Activated naive CD4-positive, alpha-beta T cell treated with anti-CD3 and anti-CD28 coated beads for 36 hours (primary cell): ENCODE results near the gene NES. TPM values are rescaled to one million over a fixed set of nuclear protein-coding genes. Genes with fewer than 3 reads are reported as not detected.

Experiments used
- CTCF ChIA-PET: fragments of 350-600 bp; sonication (Branson Sonifier 250); formaldehyde crosslinking; loops from one replicate; lab custom pipeline; 2021; ENCODE audit warnings: antibody characterized with exemption; lab: Charles Lee
- DNase-seq: peaks from one replicate; pipeline ENCODE4 v3.0.0-alpha.2; 2020
- H3K27ac Mint-ChIP-seq: one replicate; pipeline ENCODE4 v1.8.0; 2021; ENCODE audit warnings: mild to moderate bottlenecking, mixed read lengths
- H3K27me3 Mint-ChIP-seq: one replicate; pipeline ENCODE4 v1.8.0; 2021; ENCODE audit warnings: low read depth, mixed read lengths
- H3K36me3 Mint-ChIP-seq: one replicate; pipeline ENCODE4 v1.8.0; 2021; ENCODE audit warnings: low read depth, mixed read lengths
- H3K4me1 Mint-ChIP-seq: one replicate; pipeline ENCODE4 v1.8.0; 2021; ENCODE audit warnings: low read depth, mixed read lengths
- H3K4me3 Mint-ChIP-seq: one replicate; pipeline ENCODE4 v1.8.0; 2021; ENCODE audit warnings: mild to moderate bottlenecking, moderate library complexity, mixed read lengths
- H3K9me3 Mint-ChIP-seq: one replicate; pipeline ENCODE4 v1.8.0; 2021; ENCODE audit warnings: mixed read lengths
- intact Hi-C: fragments of 100-400 bp; cut with micrococcal nuclease; formaldehyde crosslinking; loops from one replicate; pipeline ENCODE4 v1.15.1; 2023
- total RNA-seq, 2 experiments: library from RNA; stranded (reverse); gene quantifications; one replicate each; pipeline ENCODE4 v1.2.3, GENCODE V29; 2021

Gene NES
- total RNA-seq, 2 experiments from 2014 or later, result not detected

GRCh38 chr1:156619582-156619955, 57.6 kb downstream of the NES start:
- Mint-ChIP-seq H3K4me3 (no peak overlapping the region), H3K27ac (no peak overlapping the region), H3K9me3 (no peaks in the 10 kb centered on the region), H3K27me3 (peaks cover 43% of the 10 kb centered on the region), H3K36me3 (no peaks in the 10 kb centered on the region), H3K4me1 (peaks cover 2% of the 10 kb centered on the region)
- CTCF ChIA-PET, result interaction anchor here (0.6 to 4.7 kb wide), 6 partner anchors 34 to 1260 kb away, joined by 3 to 21 read pairs (median 6); partner anchors contain the start of gene CRABP2
- intact Hi-C loops, result no loop called here
- DNase-seq, result no peak

GRCh38 chr1:156618853-156619581, 58.2 kb downstream of the NES start, which contains the start of gene HAPLN2:
HAPLN2 (plus strand) TSS chr1:156619415; CDS start chr1:156623491, 4,076 bp downstream.
- no peaks in the 10 kb centered on the region for H3K4me1 Mint-ChIP-seq
- H3K4me3 Mint-ChIP-seq, result no peak within 1 kb of the TSS
- no peak within 1 kb of the TSS for H3K27ac Mint-ChIP-seq
- H3K9me3 Mint-ChIP-seq, result no peaks in the 10 kb centered on the region
- CTCF ChIA-PET, result interaction anchor here (0.6 to 4.7 kb wide), 6 partner anchors 40 to 1259 kb away, joined by 3 to 21 read pairs (median 7); partner anchors contain the start of gene CRABP2
- peaks cover 40% of the 10 kb centered on the region for H3K27me3 Mint-ChIP-seq
- peak; percentile 45 for DNase-seq
- intact Hi-C loops, result no loop called here
- no peaks in the 10 kb centered on the region for H3K36me3 Mint-ChIP-seq

Other genes with a start within 250 kb of the NES start
- 10 to 100 TPM; 28.8 to 32.8 TPM for gene MEF2D, start 176.6 kb downstream of the NES start, total RNA-seq
- 10 to 100 TPM in 1 of 2 experiments, 1 to 10 TPM in 1; 9.4 to 10.6 TPM for gene IQGAP3, start 104.8 kb downstream of the NES start, total RNA-seq
- gene TTC24, start 97.7 kb downstream of the NES start, total RNA-seq, result 1 to 10 TPM; 3.1 to 3.9 TPM
- 10 to 100 TPM; 77.4 to 84.6 TPM for gene NAXE, start 85.6 kb downstream of the NES start, total RNA-seq
- gene GPATCH4, start 75.9 kb downstream of the NES start, total RNA-seq, result 10 to 100 TPM; 37.5 to 38.3 TPM
- gene HAPLN2, start 58.0 kb downstream of the NES start, total RNA-seq, result under 1 TPM; 0.40 to 0.55 TPM
- gene BCAN, start 35.3 kb downstream of the NES start, total RNA-seq, result not detected
- gene CRABP2, start 28.2 kb upstream of the NES start, total RNA-seq, result under 1 TPM; 0.45 to 0.72 TPM
- gene METTL25B, start 51.1 kb upstream of the NES start, total RNA-seq, result 10 to 100 TPM; 35.3 to 35.5 TPM
- gene ISG20L2, start 51.4 kb upstream of the NES start, total RNA-seq, result 10 to 100 TPM; 24.8 to 28.7 TPM
- gene MRPL24, start 63.7 kb upstream of the NES start, total RNA-seq, result 100 to 1,000 TPM in 1 of 2 experiments, 10 to 100 TPM in 1; 91.1 to 114 TPM
- 100 to 1,000 TPM; 282 to 283 TPM for gene HDGF, start 74.3 kb upstream of the NES start, total RNA-seq
- gene PRCC, start 90.1 kb upstream of the NES start, total RNA-seq, result 10 to 100 TPM; 55.2 to 55.8 TPM
- gene SH2D2A, start 139.4 kb upstream of the NES start, total RNA-seq, result 100 to 1,000 TPM; 134 to 138 TPM
- gene INSRR, start 181.7 kb upstream of the NES start, total RNA-seq, result not detected
- gene NTRK1, start 183.5 kb upstream of the NES start, total RNA-seq, result under 1 TPM in 1 of 2 experiments, not detected in 1; 0.67 TPM
- gene PEAR1, start 216.3 kb upstream of the NES start, total RNA-seq, result not detected
- gene LRRC71, start 243.2 kb upstream of the NES start, total RNA-seq, result not detected